GM12873 (cell line): ENCODE data around the gene PLEK2.

Source experiments
- TF ChIP-seq, protein P1 (sequence below): IDR thresholded peaks from 2 replicates; pipeline ENCODE4 v1.5.1; 2012; ENCODE audit warnings: low read depth, mild to moderate bottlenecking, moderate library complexity, low read length, control low read depth; ENCODE audit not compliant: insufficient read depth; ENCODE audit errors: missing control alignments

The PLEK2 gene

GRCh38 chr14:67447033-67447381, 35.0 kb upstream of the PLEK2 start:
- TF ChIP-seq, protein P1, sequence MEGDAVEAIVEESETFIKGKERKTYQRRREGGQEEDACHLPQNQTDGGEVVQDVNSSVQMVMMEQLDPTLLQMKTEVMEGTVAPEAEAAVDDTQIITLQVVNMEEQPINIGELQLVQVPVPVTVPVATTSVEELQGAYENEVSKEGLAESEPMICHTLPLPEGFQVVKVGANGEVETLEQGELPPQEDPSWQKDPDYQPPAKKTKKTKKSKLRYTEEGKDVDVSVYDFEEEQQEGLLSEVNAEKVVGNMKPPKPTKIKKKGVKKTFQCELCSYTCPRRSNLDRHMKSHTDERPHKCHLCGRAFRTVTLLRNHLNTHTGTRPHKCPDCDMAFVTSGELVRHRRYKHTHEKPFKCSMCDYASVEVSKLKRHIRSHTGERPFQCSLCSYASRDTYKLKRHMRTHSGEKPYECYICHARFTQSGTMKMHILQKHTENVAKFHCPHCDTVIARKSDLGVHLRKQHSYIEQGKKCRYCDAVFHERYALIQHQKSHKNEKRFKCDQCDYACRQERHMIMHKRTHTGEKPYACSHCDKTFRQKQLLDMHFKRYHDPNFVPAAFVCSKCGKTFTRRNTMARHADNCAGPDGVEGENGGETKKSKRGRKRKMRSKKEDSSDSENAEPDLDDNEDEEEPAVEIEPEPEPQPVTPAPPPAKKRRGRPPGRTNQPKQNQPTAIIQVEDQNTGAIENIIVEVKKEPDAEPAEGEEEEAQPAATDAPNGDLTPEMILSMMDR, result no peak

DNA sequence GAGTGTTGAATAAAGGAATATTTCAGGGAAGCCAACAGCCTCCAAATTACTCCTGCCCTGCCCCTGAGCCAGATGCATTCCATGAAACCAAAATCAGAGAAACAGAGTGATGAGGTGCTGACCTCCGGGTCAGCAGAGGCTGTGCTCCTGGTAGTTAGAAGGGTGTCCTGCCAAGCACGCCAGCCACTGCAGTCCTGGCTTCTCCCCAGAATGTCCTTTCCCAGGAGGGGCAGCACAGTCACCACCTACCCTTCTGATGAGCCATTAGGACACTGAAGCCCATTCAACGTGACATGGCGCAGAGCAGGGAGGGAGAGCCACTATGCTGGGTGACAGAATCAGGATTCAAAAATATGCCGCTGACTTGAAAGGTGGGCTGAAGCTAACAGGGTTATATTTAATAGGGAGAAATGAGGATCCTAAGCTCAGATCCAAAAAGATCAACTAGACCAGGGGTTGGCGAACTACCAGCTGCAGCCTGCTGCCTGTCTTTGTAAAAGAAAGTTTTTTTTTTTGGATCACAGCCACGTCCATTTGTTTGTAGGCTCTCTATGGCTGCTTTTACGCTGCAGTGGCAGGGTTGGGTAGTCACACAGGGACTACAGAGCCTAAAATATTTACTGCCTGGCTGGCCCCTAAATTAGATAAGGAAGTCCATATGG, 34.5 kb upstream of the PLEK2 start:
- TF ChIP-seq, protein P1, result no peak

GRCh38 chr14:67444395-67444794, 32.4 kb upstream of the PLEK2 start:
- TF ChIP-seq, protein P1, result no peak

- TF ChIP-seq, protein P1, result no peak
Observed at GRCh38 chr14:67442139-67442906, 30.4 kb upstream of the PLEK2 start.

DNA sequence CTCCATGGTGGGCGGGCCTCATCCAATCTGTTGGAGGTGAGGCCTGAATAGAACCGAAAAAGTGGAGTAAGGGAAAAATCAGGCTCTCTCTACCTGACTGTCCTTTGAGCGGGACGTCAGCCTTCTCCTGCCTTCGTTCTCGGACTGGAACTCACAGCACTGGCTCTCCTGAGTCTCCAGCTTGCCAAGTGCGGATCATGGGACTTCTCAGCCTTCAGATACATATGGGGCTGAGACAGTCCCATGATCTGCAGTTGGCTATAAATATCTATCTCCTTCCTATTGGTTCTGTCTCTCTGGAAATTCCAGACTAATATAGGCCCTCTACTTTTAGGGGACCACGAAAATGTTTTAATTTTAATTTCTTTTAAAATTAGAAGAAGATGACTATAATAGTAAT, 29.7 kb upstream of the PLEK2 start:
- TF ChIP-seq, protein P1, result no peak

- TF ChIP-seq, protein P1, result no peak
Observed at GRCh38 chr14:67441256-67441655, 29.3 kb upstream of the PLEK2 start.

- TF ChIP-seq, protein P1, result no peak
Observed at GRCh38 chr14:67440513-67440912, 28.5 kb upstream of the PLEK2 start.
